GM21515 (cell line): ENCODE data around the gene MOB1B.
A peak's percentile ranks its signal among the peaks of the same experiment; 100 is the strongest.

Experiments
- ATAC-seq: cut with Tn5 transposase; IDR thresholded peaks from one replicate; pipeline ENCODE4 v1.9.1; 2021; ENCODE audit not compliant: unreplicated experiment

The MOB1B gene

DNA sequence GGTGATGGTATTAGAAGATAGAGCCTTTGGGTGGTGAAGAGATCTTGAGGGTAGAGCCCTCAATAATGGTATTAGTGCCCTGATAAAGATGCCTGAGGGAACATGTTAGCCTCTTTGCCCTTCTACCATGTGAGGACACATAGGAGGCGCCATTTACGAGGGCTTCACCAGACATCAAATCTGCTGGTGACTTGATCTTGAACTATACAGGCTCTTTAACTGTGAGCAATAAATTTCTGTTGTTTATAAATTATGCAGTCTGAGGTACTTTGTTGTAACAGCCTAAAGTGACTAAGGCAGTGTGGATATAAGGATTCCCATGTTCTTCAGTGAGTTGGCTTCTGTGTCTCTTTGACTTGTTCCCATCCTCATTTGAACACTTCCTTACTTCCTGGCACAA is 11.8 kb downstream of the MOB1B start:
- ATAC-seq = no peak

DNA sequence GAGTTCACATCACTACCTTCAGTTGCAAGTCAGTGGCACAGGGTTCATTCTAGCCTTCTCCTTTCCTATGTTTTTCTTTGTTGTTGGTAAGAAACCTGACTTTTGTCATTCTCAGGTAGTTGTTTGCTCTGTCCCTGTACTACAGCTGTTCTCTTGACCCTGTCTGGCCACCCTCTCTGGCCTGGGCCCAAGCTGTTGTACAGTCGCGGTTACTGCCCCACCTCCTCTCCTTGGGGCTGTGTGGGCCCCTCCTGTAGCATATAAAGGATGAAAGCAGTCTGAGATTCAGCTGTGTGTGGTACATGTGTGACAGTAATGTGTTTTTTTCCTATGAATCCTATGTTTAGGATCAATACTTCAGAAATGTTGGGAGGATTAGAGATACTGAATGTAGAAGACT is 12.5 kb downstream of the MOB1B start:
- no peak for ATAC-seq

DNA sequence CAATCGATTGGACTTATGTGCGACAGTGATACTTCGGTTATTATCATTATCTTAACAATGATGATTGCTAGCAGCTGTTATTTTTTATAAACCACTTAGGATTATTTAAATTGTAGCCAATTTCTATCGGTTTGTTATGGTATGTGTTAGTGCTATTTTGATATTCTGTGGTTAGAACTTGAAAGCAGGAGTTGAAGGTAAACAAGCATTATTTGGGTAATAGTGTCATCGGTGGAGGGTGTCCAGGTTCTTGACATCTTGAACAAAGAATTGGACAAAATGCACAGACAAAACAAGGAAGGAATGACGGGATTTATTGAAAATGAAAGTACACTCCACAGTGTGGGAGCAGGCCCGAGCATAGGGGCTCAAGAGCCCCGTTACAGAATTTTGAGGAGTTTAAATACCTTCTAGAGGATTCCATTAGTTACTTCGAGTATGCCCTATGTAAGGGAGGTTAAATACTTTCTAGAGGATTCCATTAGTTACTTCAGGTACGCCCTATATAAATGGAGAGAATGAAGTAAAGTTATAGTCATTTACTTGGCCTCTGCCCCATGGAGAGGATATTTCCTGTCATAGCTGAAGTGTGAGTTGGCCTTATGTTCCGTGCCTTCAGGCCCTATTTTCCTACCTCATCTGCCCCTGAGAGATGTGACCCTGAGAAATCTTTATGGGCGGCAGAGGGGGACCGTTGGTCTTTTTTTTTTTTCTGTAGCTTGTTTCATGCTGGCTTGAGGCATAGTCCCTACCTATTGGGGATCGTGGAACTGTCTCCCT is 13.1 kb downstream of the MOB1B start:
- ATAC-seq = no peak

DNA sequence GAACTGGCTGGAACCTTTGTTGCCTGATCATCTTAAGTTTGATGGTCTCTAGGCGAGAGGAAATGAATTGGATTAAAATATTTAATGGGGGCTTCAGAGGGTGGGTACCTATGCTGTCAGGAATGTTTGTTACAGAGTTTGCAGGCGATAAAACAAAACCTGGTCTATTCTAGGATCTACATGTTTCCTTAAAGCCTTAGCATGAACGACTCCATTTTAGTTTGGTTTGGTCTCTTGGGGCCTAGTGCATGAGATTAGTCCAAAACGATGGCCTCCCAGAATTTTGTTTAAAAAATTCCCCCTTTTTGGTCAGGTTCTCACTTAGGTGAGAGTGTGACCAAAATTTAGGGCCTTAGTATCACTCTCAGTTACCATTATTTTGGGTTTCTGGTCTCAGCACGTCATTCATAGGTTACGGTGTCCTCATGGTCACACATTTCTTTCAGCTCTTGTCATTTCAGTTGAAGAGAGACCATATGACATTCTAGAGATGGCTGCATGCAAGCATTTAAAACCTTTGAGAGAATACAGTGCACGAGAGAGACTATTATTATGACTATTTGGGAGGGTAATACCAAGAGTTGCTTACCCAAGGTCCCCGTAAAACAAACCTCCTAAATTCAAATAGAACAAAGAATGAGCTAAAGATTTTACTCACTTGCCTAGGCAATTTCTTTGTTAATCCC is 13.8 kb downstream of the MOB1B start:
- no peak for ATAC-seq

DNA sequence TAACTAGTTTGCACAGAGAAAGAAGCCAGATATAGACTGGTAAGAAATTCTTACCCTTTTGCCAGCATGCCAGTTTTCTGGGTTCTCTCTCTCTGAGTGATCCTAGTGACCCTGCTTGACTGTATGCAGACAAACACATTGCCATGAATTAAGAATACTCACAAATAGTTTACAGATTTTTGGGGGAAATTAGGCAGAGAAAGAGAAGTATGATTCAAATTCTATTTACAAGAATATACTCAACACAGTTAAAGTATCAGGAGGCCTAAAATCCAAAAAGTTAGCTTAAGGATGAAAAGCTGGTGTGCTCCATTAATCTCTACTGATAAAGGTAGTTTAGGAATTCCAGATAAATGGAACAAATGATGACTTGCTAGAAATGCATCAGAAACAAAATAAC is 18.4 kb downstream of the MOB1B start:
- no peak for ATAC-seq

DNA sequence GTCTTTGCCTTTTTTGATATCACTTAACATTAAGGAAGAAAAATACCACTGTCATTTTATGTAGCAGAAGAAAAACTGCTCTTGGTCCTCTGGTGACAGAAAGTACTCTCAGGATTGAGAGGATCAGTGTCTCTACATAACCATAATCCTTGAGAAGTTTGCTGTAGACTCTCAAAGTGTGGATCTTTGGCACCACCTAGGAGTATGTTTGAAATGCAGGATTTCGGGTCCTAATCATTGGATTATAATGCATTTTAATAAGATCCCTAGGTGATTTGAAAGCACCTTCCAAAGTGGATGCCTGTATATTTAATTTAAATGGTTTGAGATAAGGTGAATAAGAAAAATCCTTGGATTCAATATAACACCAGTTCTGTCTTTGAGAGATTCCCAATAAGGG is 23.2 kb downstream of the MOB1B start:
- no peak for ATAC-seq

DNA sequence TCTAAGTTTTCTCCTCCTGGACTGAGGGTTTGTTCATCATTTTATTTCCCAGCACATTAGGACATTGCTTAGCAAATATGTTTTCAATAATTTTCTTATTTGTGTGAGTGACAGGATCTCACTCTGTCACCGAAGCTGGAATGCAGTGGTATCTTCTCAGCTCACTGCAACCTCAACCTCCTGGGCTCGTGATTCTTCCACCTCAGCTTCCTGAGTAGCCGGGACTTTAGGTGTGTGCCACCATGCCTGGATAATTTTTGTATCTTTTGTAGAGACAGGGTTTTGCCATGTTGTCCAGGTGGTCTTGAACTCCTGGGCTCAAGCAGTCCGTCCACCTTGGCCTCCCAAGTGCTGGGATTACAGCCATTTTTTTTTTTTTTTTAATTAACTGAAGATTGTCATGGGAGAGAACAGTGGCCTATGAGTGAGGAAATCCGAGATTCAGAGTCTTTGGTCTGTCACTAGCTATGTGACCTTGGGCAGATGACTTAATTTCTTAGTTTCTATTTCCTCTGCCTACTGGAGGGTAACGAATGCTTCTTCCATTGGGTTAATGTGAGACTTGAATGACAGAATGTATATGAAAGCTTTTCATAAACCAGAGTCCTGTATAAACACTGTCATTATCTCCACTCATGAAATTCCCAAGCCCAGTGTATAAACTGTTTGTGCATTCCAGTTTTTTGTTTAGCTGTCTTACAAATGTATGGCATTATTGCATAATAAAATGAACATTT is 23.9 kb downstream of the MOB1B start:
- peak; percentile 82 for ATAC-seq

DNA sequence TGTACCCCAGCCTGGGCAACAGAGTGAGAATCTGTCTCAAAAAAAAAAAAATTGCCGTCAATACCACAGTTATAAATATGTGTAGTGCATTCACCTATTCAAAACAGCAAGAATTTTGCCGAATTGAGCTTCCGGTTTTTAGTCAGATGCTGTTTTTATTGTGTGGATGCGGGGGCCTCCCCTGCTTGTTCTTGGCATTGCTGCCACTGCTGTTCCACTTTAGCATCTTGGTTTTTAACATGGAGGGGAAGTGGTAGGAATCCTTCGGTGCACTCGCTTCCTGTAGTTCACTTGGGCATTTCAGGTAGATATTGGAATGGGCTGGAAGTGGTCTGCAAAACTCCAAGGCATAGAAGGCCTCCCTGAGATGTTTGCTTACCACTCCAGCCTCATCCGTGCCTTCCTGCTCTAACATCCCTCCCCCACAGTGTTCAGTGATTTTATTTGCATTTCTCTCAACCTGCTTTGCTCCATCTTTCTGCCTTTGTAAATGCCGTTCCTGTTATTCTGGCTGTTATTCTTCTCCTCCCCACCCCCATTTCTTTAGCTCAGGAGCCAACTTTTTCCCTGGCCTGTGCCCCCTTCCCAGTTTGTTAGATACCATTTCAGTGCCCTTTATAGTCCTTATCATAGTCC is 25.5 kb downstream of the MOB1B start:
- ATAC-seq = peak; percentile 39

DNA sequence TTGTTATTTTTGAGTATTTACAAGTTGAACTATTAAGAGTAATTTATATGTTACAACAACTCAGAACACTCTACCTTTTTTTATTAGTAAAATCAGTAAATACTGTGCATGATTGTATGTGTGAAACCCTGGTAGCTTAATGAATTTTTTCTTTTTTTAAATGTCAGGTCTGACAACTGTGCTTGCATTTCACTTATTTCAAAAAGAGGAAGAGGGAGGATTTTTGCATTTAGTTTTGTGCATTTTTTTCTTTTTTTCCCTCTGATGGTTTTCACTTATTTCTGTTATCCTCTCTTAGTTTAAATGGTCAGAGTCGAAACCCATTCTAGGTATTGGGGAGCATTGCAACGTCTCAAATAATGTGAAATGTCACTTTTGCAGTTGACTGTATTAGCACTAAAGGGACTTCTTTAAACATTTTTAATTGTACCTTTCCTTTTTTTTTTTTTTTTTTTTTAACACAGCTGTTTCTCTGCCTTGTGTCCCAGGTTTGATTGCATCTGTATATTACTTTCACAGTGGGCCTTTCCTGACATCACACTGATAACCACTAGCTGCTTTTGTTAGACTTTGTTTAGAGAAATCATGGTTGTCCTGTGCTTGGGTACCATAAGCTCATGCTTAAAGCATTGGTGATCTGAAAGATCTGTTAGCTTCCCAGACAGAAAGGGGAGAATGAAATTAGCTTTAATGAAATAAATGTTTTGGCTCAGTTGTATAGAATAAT is 28.5 kb downstream of the MOB1B start:
- ATAC-seq = no peak

DNA sequence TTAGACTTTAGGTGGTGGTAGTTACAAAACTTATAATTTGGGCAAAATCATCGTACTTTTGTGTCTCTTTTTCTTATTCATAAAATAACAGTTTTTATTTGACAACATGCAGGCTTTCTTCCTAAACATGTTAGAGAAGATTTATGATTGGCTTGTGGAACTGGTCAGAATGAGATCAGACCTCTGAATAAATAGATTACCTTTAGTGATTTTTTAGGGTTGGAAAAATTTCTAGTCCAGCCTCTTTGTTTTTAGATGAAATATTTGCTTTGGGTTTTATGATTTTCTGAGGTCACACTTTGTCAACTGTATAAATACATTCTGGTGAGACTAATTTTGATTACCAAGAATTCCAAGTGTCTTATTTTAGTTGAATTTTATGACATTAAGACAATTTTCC is 29.2 kb downstream of the MOB1B start:
- ATAC-seq = no peak

DNA sequence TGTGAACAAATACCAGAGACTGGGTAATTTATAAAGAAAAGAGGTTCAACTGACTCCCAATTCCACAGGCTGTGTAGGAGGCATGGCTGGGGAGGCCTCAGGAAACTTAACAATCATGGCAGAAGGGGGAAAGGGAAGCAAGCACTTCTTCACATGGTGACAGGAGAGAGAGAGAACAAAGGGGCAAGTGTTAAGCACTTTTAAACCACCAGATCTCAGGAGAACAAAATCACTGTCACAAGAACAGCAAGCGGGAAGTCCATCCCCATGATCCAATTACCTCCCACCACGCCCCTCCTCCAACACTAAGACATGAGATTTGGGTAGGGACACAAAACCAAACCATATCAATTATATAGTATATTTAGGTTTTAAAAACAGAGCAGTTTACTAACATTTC is 30.8 kb downstream of the MOB1B start:
- no peak for ATAC-seq

DNA sequence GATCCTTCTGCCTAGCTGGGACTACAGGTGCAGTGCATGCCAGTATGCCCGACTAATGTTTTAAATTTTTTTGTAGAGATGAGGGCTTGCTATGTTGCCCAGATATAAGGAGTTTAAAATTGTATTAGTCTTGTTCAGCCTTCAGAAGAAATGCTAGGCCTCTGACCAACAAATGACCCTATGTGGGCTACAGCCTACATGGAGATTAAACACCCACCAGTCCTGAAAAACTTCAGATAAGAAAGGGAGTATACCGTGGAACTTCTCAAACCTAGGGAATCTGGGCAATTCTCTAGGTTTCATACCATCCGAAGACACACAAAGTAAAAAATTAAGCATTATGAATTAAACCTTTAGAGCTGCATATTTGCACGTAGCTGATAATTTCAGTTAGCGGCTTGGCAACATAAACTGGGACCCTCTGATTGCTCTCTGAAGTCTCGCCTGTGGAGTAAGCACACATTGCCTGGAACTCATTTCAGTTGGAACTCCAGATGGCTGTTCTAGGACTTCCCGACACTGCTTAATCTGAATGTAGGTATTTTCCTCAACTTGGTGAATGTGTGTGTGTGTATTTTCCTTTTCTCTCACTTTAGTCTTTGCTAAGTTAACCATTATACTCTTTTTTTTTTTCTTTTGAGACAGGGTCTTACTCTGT is 33.0 kb downstream of the MOB1B start:
- no peak for ATAC-seq

DNA sequence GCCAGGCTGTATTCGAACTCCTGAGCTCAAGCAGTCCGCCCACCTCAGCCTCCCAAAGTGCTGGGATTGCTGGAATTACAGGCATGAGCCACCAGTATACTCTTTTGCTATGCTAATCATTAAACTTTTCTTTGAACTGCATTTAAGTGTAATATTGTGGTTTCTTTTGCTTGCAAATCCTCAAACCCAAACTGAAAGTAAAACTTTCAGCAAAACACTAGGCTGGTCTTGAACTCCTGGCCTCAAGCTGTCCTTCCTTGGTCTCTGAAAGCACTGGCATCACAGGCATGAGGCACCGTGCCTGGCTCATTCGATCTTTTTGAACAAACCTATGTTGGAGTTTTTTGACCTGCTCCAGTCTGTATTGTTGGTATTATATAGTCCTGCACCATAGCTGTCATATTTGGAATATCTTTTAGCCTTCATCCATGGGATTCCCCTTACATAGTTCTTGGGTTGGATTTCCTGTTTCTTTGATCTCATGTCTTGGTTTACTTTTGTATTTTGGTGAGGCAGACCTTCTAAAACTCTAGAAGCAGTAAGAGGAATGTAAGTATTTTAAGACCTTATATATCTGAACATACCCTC is 34.1 kb downstream of the MOB1B start:
- no peak for ATAC-seq

DNA sequence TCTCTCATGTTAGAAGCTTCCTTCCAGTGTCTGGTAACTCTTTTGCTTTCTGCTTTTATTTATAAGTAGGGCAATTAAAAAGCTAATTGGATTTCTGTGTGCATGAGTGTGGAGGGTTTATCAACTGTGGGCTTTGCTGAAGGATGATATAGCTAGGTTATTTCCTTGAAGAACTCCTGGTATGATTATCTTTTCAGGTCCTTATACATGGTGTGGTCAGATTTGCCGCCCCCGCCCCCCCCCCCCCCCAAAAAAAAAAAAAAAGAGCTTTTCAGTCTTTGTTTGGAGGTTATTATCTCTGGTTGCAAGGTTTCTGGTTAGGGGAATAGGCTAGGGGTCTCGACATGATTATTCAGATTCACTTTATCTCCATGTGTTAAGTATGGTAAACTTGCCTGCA is 35.9 kb downstream of the MOB1B start:
- ATAC-seq = no peak

DNA sequence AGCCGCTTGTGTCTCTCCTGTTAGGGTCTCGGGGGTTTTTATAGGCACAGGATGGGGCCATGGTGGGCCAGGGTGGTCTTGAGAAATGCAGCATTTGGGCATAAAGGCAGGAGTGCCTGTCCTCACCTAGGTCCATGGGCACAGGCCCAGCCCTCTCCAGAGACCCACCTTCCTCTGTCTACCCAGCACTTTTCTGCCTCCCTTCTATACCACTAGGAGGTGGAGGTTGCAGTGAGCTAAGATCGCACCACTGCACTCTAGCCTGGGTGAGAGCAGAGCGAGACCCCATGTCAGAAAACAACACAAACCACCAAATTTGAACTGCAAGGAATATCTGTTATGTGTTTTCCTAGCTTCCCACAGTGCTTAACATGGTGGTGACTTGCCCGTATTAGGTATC is 38.0 kb downstream of the MOB1B start:
- no peak for ATAC-seq

DNA sequence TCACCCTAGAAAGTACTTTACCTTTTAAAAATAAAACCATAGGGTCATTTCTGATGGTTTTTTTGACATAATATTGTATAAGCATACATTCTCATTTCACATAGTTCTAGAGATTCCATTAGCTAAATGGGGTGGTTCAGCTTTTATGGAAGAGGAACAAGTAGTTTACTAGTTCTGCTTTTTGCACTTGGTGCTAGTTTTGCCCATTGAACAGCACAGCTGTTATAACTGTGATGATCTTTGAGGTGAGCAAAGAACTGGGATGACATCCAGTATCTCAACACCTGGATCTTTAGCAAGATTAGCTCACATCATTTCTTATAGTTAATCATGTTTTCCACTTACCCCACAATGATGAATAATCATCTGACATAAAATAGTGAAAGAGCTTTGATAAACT is 40.9 kb downstream of the MOB1B start:
- ATAC-seq = peak; percentile 80

DNA sequence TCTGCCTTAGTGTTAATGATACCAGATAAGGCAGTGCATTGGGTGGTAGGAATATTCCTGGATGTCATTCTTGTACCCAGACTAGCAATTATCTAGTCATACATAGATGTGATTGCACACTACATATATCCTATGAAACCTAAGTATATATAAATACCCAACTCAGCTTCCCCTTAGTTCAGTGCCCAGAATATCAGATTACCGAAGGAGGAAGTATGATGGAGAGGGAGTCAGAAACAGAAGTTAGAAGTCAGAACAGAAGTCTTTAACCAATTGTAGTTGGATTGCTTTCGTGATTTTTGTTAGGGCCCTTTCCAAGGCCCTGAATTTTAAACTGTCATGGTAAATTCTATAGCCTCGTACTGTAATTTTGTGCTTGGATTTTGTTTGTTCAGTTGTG is 42.9 kb downstream of the MOB1B start:
- ATAC-seq = peak; percentile 49

DNA sequence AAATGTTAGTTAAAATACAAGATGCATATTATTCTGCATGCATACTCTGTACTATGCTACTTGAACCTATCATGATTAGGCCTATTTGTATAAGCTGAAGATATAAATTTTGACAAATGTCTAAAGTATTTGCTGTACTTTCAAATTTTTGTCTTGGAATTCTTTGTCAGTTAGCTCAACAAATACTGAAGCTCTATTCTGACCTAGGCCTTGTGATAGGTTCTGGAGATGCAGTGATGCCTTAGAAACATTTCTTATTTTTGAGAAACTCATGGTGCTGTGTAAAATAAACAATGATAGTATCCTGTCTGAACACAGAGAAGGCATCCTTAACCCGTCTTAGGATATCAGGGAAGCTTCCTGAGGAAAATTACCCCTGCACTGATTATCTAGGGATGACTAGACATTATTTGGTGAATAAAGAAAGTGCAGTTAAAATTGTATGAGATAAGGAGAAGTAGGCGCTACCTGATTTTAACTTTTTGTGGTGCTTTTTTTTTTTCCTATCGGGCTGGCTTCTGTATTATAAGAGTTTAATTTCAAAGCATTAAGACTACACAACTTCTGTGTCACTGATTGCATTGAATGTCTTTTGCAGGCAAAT is 43.4 kb downstream of the MOB1B start:
- no peak for ATAC-seq

DNA sequence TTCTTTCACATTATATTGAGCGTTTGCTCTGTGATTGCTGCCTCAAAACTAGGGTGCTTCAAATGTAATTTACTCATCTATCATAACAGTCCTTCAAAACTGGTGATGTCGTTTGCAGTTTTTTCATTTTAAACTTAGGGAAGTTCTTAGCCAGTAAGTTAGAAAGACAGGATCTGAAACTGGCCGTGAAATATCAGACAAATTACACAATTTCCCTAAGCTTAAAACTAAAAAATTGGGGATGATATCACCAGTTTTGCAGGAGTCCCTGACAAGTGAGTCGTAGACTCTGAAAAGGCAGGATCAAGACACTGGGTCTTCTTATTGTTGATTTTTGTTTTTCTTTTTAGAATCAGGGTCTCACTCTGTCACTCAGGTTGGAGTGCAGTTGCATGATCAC is 44.8 kb downstream of the MOB1B start:
- no peak for ATAC-seq
